ENCODE data around the gene GRIK1.
"Not testable (repeated sequence)": the region's sequence is repeated elsewhere in the genome, so short reads cannot be mapped to it uniquely, and the experiment has no call there.

Gene GRIK1

DNA sequence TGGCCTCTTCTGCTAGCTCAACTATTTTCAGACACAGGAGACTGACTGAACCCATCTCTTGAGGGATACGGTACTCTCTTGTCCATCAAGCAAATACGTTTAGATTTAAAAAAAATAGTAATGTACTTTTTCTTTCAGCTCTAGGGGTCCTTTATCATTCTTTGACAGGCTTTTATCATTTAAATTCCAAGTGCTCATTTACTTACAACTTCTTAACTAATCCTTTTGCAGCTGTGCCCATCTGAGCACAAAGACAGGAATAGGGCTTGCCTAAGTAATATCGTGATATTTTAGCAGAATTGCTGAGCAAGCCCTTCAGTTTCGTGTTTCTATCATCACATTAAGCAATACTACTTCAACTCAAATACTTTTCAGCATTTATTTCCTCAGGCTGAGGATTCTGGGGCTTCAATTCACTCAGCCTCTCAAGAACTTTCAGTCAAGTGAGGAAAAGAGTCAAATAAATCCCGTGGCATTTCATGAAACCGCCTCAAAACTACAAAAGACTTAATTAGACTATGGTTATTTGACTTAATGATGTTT, 323.5 kb downstream of the GRIK1 start:
- FAIRE-seq (no peak), DNase-seq (ENCODE audit: low spot score) (no peak)

DNA sequence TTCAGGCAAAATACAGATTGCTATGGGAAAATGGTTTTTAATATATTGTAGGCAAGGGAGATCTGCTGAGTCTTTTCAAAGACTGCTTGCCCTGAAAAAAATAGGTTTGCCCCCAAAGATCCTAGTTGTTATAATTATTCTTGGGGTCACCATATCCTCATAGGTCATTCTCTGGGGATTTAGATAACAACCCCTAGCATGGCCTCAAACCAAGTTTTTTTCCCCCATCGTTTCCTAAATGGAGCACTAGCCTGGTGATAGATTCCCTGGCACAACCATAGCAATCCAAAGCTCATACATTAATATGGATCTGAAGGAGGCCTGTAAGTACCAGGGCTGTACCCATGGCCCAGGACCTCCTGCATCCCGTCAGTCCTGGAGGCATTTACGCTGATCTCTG, 325.9 kb downstream of the GRIK1 start:
- no peak for FAIRE-seq
- no peak for DNase-seq (ENCODE audit: low spot score)

DNA sequence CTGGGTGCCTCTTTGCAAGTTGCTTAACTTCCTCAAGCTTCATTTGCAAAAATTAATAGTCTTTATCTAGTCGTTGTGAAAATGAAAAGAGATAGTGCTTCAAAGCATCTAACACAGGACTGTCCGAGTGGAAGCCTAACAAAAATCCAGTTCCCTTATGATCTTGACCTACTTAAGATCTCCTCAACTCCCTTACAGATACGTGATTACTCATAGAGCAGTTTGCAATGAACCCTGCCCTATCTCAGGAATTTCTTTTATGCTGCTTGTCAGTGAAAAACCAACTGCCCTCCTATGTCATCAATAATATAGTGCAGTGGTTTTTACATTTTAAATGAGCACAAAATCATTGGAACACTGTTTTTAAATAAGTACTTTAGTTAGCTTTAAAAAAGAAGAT, 326.8 kb downstream of the GRIK1 start:
- DNase-seq (ENCODE audit: low spot score): no peak
- no peak for FAIRE-seq

DNA sequence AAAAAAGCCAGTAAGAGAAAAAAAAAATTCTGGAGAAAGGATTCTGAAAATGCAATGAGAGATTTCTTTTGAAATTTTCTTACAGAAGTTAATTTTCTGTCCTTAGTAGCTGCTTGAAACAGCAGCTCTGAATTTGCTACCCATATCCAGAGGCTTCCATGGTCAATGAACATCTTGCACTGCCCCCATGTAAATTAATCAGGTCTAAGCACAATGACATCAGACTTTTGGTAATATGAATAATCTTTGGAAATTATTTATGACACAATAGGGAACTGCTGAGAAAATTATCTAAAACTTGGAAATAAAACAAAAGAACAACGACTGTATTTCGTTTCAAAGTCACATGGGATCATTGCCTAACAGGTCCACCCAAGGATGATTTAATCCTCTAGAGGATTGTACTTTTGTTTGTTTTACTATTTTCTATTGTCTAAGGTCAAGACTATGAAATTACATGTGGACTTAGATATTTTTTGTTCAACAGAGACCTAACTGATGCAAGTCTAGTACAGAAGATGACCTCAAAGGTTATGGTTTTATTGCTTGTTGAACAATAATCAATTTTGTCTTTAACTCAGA, 328.9 kb downstream of the GRIK1 start:
- FAIRE-seq (no peak), DNase-seq (ENCODE audit: low spot score) (no peak)

DNA sequence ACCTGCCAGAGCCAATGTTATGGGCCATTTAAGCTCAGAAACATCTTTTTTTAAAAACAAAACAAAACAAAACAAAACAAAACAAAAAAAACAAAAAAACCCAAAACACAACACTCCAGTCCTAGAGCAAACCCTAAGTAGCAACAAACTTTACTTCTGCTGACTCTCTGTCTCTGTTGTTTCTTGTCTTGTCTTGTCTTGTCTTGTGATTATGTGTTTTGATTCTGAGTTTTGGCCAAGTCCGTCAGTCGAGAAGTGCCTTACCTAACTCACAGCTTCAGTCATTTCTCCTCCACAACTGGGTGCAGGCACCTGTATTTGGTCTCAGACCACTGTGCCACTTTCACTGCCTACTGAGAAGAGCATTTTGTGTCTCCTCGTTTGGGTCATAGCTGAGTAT, 333.2 kb downstream of the GRIK1 start:
- DNase-seq (ENCODE audit: low spot score): no peak

DNA sequence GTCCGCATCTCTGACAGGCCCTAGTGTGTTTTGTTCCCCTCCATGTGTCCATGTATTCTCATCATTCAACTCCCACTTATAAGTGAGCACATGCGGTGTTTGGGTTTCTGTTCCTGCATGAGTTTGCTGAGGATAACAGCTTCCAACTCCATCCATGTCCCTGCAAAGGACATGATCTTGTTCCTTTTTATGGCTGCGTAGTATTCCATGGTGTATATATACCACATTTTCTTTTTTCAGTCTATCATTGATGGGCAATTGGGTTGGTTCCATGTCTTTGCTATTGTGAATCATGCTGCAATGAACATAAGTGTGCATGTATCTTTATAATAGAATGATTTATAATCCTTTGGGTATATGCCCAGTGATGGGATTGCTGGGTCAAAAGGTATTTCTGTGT, 334.6 kb downstream of the GRIK1 start:
- not testable (repeated sequence) for DNase-seq (ENCODE audit: low spot score); FAIRE-seq

More for the DNA sequence above, 333.2 kb downstream of the GRIK1 start:
- no peak for FAIRE-seq

DNA sequence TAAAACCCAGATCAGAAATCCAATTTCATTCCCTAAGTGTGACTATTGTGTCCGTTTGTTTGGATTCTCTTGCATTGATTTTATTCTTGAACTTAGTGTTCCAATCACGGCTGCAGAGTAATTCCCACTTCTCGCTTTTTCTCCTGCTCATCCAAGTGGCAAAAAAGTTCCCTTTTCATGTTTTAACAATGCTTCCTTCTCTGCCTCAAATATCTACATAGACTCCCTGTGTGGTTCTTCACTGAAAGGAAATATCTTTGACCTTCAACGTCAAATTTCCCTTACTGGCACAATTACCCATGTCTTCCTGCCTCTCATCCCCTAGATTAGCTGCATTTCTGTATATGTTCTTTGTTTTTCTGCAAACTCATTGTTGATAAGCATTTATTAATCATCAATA, 335.7 kb downstream of the GRIK1 start:
- no peak for FAIRE-seq

DNA sequence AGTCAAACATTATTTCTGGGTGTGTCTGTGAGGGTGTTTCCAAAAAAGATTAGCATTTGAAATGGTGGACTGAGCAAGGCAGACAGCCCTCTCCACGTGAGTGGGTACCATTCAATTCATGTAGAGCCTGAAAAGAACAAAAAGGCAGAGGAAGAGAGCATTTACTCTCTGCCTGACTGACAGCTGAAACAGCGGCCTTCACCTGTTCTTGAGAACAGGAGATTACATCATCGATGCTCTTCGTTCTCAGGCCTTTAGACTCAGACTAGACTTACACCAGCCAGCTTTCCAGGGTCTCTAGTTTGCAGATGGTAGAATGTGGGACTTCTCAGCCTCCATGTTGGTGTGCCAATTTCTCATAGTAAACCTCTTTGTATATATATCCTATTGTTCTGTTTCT, 338.7 kb downstream of the GRIK1 start:
- no peak for FAIRE-seq
- DNase-seq (ENCODE audit: low spot score): no peak

More for the DNA sequence above, 335.7 kb downstream of the GRIK1 start:
- DNase-seq (ENCODE audit: low spot score): no peak

DNA sequence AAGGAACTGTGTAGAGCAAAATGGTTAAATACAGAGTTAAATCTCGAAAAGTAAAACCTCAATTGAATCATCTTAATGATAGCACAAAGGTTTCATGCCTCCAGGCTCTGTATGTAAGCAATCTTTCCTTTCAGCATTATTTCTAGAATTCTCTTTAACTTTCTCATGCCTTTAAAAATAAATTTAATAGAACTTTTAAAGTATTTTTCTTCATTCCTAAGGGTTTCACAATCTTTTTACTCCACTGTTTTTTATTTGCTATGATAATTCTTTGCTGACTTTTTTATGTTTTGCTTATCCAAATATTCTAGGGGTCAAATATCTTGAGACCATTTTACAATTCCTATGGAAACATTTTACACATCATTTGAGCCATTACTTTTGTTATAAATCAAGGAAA, 353.1 kb downstream of the GRIK1 start:
- DNase-seq (ENCODE audit: low spot score): no peak
- FAIRE-seq: no peak

DNA sequence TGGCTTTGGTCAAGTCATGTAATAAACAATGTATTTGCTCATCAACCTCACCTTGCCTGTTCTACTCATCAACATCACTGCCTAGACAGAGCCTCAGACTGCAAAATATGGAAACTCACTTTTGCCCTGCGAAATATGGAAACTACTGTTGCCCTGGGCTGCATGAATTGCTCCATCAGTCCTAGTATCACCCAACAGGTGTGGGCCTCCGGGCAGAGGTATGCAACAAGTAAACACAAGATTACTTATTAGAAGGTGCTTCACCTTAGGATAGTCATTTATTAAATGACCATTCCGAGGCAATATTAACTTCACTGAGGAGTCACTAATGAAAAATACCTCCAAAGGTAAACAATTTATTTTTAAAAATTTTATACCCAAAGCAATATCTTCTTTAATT, 354.3 kb downstream of the GRIK1 start:
- DNase-seq (ENCODE audit: low spot score) (no peak), FAIRE-seq (no peak)

DNA sequence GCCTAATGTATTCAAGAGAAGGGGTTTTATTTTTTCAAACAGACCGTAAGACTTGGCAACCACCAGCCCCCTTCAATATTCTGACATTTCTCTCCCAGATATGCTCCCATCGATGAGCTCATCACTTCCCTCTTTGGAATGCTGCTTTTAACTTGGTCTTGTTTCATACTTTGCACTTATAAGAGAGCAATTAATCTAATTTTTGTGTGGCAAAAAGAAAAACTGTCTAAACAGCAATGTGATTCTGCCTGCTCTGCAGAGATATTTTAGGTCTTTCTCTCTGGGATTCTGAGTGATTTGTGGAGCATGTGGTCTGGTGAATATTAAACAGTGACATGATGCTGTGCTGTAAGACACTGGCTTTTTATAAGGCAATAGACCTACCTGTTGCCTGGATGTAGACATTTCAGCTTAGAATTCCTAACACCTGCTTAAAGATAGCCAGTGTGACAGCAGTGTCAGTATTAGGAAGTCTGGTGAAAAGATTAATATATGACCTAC, 356.3 kb downstream of the GRIK1 start:
- no peak for FAIRE-seq
- DNase-seq (ENCODE audit: low spot score): no peak

DNA sequence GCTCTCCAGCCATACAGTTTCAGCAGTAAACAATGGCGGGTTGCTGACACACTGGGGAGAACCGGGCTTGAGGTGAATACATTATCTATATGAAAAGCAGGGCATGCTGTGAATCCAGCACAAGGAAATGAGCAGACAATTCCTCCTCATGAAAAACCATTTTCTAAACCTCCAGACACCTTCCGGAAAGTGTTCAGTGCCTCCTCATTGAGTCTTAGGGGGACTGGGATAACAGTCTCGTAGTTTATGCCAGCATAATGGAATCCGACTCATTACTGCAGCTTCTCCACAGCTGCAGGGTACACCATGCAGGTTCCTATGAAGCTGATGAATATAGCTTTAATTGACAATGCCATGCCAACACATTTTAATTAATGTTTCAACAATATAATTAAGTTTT, 356.9 kb downstream of the GRIK1 start:
- DNase-seq (ENCODE audit: low spot score) (no peak), FAIRE-seq (no peak)

DNA sequence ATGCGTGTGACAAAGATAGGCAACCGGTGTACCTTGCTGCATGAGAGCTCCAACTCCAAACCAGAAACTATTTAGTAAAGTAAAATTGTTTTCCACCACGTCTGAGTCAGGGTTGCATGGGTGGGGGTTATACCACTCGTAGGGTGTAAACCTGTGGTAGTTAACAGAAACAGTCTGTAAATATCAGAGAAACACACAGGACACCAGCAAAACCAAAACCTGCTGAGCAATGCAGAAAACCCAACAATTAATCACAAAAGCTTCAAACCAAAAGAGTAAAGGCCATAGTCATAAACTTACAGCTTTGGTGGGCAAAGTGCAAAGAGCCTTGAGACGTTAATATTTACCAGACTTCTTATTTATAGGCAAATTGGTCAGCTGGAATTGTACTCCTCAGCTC, 358.4 kb downstream of the GRIK1 start:
- FAIRE-seq (no peak), DNase-seq (ENCODE audit: low spot score) (no peak)

DNA sequence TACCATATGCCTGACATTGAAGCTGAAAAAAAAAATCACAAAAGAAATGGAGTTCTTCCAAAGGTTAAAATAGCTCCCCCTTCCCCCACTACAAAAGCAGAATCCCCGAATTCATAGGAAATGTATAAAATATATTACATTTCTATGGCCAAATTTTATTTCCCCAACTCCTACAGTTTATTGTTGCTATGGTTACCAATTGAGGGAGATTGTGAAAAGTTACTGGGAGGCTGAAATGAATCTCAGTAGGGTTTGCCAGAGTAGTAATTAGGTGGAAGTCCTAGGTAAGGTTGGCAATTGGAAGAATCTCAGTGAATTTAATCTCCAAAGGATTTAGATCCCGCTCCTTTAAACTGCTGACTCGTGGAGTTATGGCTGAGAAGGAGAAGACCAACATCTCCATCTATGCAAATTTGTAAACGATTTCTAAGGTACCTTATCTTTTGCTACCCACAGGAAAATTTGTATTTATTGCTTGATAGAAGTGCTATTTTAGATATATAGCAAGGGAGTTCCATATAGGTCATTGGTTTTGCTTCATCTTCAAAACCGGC, 359.0 kb downstream of the GRIK1 start:
- FAIRE-seq (no peak), DNase-seq (ENCODE audit: low spot score) (no peak)

DNA sequence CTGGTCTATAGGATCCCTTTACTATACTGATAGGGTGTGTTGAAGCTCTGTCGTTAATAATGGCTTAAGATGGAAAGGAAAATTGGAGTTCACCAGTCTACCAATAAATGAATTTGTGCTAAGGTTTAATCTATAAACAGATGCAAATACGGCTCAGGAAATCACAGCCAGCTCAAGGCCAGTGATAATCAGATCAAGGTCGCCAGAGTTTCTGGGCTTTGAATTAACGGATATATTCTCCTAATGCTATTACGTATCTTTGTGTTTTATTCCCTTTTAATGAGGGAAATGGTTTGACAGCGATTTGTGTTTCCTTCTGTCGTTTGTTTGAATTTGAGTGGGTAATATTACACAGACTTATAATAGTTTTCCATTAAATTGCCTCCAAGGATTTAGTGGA, 361.5 kb downstream of the GRIK1 start:
- no peak for FAIRE-seq
- no peak for DNase-seq (ENCODE audit: low spot score)

DNA sequence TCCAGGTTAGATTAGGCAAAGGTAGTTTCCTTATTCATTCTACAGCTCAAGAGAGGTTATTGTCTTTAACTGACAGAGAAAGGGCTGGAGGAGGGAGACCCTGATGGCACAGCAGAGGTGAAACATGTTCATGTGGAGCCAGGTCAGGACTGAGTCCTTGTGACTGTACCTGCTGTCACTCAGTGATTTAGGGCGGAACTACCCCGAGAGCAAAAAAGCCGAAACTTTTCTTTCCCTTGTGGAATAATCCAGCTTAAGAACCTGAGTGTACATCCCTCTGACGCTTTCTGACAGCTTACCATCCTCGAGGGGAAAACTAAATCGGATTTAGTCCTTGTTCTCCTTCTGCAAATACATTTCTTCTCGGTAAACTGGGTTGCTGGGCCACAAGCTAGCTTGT, 367.8 kb downstream of the GRIK1 start:
- DNase-seq (ENCODE audit: low spot score): no peak
- FAIRE-seq: no peak

DNA sequence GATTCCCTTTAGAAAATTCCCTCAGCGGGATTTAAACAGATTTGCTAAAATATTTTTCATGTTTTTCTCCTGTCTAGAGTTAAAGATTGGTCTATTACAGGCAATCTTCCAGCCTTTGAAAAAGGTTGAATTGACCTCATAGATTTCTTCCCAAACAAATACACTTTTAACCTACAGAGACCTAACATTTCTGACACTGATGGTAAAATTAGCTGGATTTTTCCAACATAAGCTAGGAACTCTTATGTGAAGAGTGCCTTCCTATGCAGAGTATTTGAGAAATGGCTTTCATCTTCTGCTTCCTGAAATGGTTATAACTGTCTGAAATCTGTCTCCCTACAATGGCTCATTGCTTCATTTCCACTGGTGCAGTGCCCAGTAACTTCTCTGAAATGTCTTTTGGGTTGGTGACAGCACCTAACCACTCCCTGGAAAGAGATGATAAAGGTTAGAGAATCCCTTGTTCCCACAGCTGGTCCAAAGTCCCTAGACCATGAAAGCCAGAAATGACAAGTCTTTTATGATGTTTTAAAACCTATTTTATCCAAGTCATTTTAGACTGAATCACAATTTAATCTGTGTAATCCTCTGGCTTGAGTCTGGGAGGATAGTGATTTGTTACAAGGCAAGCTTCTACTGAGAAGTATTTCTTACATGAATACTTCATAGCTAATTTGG, 371.6 kb downstream of the GRIK1 start:
- DNase-seq (ENCODE audit: low spot score) (no peak), FAIRE-seq (no peak)

DNA sequence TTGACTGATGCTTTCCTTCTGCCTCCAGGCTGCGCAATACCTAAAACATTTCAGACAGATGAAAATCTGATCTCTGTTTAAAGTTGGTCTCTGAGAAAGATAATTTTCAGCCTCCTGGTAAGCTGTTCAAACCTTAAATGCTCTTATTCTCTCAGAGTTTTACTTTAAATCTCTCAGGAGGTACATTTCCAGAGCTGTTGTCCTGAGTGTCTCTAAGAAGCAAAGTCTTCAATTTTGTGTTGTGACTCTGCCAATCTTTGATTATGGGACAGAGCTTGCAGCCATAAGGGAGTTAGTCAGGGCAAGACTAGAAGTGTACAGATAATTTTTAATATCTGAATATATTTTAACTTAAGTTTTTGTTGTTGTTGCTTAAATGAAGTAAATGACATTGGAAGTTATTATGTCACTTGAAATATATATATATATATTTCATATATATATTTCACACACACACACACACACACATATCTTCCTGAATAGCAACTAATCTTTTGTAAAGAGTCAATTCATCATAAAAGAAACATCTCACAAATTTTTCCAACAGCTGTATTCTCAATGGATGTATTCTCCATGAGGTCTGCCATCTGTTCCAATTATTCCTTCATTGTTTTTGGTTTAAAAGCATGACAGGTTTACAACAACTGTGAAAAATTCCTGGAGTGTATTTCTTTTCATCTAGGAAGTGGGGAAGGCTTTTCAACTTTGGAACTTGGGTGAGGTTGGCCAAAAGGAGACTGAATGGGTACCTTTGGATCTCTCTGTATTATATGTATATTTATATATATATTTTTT, 381.7 kb downstream of the GRIK1 start:
- FAIRE-seq (no peak), DNase-seq (ENCODE audit: low spot score) (no peak)

DNA sequence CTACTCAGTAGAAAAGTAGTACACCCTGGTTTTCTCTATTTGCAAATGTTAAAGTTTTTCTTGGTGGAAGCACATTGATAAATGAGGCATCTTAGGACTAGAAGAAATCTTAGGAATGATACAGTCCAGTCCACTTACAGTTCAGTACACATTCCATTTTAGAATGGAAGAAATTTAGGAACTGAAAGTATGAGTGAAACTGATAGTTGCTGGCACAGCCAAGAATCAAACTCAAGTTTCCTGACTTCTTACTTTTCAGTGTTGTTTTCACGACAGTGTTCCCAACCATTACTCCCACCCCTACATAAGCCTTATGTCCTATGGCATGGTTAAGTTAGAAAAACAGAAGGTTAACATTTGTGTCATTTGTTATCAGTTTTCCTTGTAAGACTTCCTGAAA, 382.6 kb downstream of the GRIK1 start:
- no peak for DNase-seq (ENCODE audit: low spot score)
- no peak for FAIRE-seq

DNA sequence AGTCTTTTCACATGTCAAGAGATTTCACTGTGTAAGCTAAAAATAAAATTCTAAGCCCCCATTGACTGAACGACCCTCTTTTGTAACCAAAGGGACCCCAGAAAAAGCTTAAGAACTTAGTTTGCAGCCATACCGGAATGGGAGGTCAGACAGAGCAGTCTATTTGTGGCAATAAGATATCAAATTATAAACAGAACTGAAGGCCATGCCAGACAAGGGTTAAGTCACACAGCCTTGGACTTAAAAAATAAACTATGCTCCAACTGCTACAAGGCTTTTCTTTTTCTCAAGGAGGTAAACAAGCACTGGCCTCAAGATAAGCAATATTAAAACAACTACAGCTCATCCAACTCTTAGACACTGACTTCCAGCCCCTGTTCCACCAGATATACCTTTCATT, 384.2 kb downstream of the GRIK1 start:
- FAIRE-seq: no peak
- DNase-seq (ENCODE audit: low spot score): no peak

DNA sequence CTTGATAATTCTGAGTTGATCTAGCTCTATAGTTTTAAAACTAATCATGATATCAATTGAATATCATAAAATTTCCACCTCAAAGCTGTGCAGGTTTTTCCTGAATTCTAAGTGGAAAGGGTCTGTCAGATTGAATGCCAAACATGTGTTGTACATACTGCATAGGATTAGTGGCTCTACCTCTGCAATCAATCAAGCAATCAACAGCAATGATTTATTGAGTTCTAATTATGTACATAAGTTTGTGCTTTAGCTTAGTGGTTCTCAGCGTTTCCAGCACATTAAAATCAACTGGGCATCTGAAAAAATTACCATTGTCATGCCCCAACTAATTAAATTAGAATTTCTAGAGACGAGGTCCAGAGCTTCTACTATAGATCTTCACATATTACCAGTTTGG, 389.6 kb downstream of the GRIK1 start:
- DNase-seq (ENCODE audit: low spot score) (no peak), FAIRE-seq (no peak)

DNA sequence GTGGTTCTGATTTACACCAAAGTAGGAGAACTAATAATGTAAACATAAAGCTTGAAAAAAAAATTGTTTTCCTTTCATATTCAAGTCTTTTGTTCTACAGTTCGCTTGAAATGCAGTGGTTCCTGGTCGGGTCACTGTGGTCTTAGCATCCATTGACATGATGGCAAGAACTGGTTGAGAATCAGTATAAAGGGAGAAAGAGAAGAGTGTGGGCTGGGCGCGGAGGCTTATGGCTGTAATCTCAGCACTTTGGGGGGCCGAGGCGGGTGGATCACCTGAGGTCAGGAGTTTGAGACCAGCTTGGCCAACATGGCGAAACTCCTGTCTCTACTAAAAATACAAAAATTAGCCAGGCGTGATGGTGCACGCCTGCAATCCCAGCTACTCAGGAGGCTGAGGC, 390.2 kb downstream of the GRIK1 start:
- FAIRE-seq: no peak
- no peak for DNase-seq (ENCODE audit: low spot score)

All from RCC 7860 (cell line).